AG04449 (cell line): ENCODE measurements around the gene TMEM223.
"Not testable (repeated sequence)": the region's sequence is repeated elsewhere in the genome, so short reads cannot be mapped to it uniquely, and the experiment has no call there.

Source experiments
- CTCF ChIA-PET: fragments of 350-600 bp; formaldehyde crosslinking; extraction: SDS; loops from one replicate; lab custom pipeline; 2021; ENCODE audit warnings: antibody characterized with exemption; lab: Yijun Ruan, JAX
- POLR2A ChIA-PET: fragments of 400-600, 350-600 bp; formaldehyde crosslinking; extraction: SDS; loops from one replicate; lab custom pipeline; 2020; ENCODE audit warnings: antibody characterized with exemption, inconsistent platforms; lab: Yijun Ruan, JAX
- DNase-seq: peaks from one replicate; pipeline ENCODE4 v3.0.0-alpha.2; 2010; ENCODE audit warnings: low read depth, low spot score
- H3K4me3 ChIP-seq: 2 replicates; pipeline ENCODE4 v1.5.1; 2011; ENCODE audit warnings: low read depth, mild to moderate bottlenecking, control low read depth, low read length
- TF ChIP-seq, protein P1 (sequence below): IDR thresholded peaks from one replicate; pipeline ENCODE4 v1.5.1; 2011; ENCODE audit warnings: mild to moderate bottlenecking, moderate library complexity, low read length, control low read depth, inconsistent platforms; ENCODE audit not compliant: insufficient read depth; ENCODE audit errors: missing control alignments

TMEM223 gene

DNA sequence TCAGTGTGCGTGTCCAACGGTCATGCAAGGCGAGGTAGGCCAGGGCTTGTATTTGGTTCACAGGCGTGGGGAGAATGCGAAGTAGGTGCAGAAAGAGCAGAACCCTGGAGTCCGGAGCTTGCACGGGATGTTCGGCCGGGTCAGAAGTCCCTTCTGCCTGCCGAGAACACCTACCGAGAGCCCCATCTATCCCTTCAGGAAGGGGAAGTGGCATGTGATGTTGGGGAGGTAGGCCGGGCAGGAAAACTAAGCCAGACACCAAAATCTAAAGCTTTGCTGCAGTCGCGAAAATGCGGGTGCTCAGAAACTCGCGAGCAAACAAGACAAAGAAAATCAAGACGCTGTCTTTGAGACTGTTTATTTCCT lies 21.0 kb downstream of the TMEM223 start:
- TF ChIP-seq, protein P1, sequence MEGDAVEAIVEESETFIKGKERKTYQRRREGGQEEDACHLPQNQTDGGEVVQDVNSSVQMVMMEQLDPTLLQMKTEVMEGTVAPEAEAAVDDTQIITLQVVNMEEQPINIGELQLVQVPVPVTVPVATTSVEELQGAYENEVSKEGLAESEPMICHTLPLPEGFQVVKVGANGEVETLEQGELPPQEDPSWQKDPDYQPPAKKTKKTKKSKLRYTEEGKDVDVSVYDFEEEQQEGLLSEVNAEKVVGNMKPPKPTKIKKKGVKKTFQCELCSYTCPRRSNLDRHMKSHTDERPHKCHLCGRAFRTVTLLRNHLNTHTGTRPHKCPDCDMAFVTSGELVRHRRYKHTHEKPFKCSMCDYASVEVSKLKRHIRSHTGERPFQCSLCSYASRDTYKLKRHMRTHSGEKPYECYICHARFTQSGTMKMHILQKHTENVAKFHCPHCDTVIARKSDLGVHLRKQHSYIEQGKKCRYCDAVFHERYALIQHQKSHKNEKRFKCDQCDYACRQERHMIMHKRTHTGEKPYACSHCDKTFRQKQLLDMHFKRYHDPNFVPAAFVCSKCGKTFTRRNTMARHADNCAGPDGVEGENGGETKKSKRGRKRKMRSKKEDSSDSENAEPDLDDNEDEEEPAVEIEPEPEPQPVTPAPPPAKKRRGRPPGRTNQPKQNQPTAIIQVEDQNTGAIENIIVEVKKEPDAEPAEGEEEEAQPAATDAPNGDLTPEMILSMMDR = no peak
- no peak for DNase-seq
- H3K4me3 ChIP-seq = peak overlapping the region; percentile 86
- CTCF ChIA-PET = interaction anchor here (0.9 to 13.3 kb wide), 5 partner anchors 9 to 103 kb away, joined by 3 to 189 read pairs (median 5); partner anchors contain the start of genes POLR2G, TMEM179B and ZBTB3
- POLR2A ChIA-PET = interaction anchor here (0.6 to 2.6 kb wide), 9 partner anchors 9 to 179 kb away, joined by 3 to 16 read pairs (median 5); partner anchors contain the start of genes C11orf98, CSKMT, HNRNPUL2 and POLR2G

DNA sequence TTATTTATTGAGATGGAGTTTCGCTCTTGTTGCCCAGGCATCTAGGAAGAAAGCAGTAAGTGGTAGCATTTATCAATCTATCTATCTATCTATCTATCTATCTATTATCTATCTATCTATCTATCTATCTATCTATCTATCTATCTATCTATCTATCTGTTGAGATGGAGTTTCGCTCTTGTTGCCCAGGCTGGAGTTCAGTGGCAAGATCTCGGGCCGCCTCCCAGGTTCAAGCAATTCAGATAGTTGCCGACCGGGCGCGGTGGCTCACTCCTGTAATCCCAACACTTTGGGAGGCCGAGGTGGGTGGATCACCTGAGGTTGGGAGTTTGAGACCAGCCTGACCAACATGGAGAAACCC lies 31.0 kb downstream of the TMEM223 start:
- CTCF ChIA-PET = interaction anchor here (4.0 kb wide), 1 partner anchor 26 kb away, joined by 24 read pairs; no protein-coding TSS in a partner anchor
- POLR2A ChIA-PET = interaction anchor here (1.0 to 1.8 kb wide), 6 partner anchors 9 to 169 kb away, joined by 3 to 12 read pairs (median 6); partner anchors contain the start of genes C11orf98, CSKMT, STX5 and TAF6L
- DNase-seq = not testable (repeated sequence)
- H3K4me3 ChIP-seq = peak overlapping the region; percentile 8; the same call in 1 of the 2 replicates

DNA sequence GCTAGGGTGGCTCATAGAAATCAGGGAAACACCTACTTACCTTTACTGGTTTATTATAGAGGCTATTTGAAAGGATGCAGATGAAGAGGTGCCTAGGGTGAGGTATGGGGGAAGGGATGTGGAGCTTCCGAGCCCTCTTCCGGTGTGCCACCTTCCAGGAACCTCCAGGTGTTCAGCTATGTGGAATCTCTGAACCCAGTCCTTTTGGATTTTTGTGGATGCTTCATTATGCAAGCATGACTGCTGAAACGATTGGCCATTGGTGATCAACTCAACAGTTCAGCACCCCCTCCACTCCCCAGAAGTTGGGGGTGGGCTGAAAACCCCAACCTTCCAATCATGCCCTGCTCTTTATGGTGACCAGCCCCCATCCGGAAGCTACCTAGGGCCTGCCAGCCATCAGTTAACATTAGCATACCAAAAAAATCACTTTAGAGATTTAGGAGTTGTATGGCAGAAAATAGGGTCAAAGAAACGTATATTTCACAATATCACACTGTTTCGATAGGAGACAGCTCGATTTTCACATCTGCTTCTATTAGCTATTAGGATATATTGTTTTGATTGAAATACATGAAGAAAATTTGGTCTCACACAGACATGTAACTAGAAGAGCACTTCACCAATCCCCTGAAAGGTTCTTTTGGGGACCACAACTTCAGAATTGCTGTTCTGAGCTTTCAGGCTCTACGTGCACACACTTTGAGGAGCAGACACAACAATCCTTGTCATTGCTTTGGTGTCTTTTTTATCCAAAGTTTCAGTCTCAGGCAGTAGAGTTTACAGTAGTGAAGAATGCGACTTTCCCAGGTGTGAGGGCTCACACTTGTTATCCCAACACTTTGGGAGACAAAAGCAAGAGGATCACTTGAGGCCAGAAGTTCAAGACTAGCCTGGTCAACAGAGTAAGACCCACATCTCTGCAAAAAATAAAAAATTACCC lies 33.7 kb downstream of the TMEM223 start:
- H3K4me3 ChIP-seq = no peak overlapping the region
- POLR2A ChIA-PET = no interaction called here
- TF ChIP-seq, protein P1 = no peak

DNA sequence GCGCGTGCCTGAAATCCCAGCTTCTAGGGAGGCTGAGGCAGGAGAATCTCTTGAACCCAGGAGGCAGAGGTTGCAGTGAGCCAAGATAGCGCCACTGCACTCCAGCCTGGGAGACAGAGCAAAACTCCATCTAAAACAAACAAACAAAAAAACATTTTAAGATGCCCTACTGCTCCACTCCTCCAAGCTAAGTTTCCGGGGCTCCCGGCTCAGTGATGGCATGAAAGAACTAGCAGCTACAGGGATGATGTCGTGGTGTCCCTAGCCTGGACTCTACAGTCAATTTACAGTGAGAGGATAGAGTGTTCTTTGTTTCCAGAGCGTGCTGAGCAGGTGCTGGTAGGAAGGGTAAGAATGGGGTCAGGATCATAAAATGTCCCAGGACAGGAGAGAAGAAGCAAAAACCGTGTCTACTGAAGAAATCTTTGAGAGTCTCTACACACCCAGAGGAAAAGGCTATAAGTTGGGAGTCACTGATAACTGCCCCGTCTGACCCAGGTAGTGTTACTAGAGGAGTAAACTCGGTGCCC lies 36.7 kb downstream of the TMEM223 start:
- POLR2A ChIA-PET = no interaction called here
- CTCF ChIA-PET = interaction anchor here (1.8 to 2.4 kb wide), 2 partner anchors 14 to 60 kb away, joined by 5 to 7 read pairs; no protein-coding TSS in a partner anchor
- H3K4me3 ChIP-seq = no peak overlapping the region
- DNase-seq = no peak
- TF ChIP-seq, protein P1 = no peak

More for the DNA sequence above, 33.7 kb downstream of the TMEM223 start:
- CTCF ChIA-PET = interaction anchor here (1.0 to 1.6 kb wide), 3 partner anchors 10 to 35 kb away, joined by 3 to 13 read pairs (median 3); partner anchors contain the start of gene TMEM179B
- DNase-seq = no peak

DNA sequence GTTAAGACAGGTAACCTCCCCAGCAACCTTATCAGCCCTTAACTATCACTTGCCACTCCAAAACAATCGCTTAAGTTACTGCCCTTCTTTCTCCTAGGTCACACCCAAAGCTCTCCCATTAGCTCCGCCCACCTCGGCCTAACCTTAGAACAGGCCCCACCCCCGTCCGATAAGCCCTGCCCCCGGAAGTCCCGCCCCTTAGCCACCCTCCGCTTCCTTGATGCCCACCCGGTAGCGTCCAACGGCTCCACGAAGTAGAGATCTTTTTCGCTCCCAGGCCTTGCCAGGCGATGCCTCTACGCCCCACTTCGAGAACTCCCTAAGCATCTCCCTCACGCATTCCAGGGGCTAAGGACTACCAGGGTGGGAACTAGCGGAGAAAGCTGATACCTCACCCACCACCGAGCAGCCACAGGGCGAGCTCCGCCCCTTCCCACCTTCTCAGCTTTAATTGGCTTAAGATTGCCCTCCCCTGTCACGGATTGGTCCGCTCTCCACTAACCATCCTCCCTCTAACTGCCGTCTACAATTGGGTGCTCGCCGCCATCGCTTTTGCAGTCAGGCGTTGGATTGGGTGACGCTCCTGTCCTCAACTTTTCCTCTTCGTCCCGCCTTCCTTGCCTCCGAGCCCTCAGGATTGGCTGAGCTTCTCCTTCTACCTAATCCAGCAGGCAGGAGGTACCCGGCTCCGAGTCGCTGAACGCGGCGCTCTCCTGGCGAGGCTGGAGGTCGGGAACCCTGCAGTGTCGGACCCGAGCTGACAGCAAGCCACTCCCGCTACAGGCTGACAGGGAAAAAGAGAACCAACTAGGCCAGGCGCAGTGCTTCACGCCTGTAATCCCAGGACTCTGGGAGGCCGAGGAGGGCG lies 37.8 kb downstream of the TMEM223 start, which contains the start of gene ZBTB3:
Gene ZBTB3 (minus strand): TSS at position 425 of the 868 bp plus-strand sequence. CDS start 496 bp downstream, outside the sequence.
- TF ChIP-seq, protein P1 = no peak
- H3K4me3 ChIP-seq = peak within 1 kb of the TSS; percentile 75
- ChIA-PET POLR2A (interaction anchor here (0.6 to 2.5 kb wide), 17 partner anchors 8 to 180 kb away, joined by 3 to 18 read pairs (median 4); partner anchors contain the start of genes BSCL2, EEF1G, GNG3 and HNRNPUL2), CTCF (interaction anchor here (0.8 to 2.4 kb wide), 11 partner anchors 8 to 211 kb away, joined by 3 to 17 read pairs (median 3); partner anchors contain the start of genes POLR2G, TAF6L and TMEM179B)
- peak; percentile 93 for DNase-seq
